Stimulated activated effector memory CD8-positive, alpha-beta T cell treated with anti-CD3 and anti-CD28 coated beads, Interleukin-12 subunit alpha, Interleukin-12 subunit beta, amount 100 ng/mL, for 72 hours (primary cell): ENCODE measurements around the gene DMTF1.

Experiments
- ATAC-seq: fragments of 150-1000 bp; cut with Tn5 transposase; 2 replicates; pipeline ENCODE4 v1.10.0; 2021
- DNase-seq, 2 donors: peaks; one replicate each; pipeline ENCODE4 v3.0.0; 2021 to 2022; ENCODE audit warnings: low spot score in 2 of 2
- H3K27ac Mint-ChIP-seq: one replicate; pipeline ENCODE4 v1.8.0; 2022; ENCODE audit warnings: mild to moderate bottlenecking, mixed read lengths
- H3K36me3 Mint-ChIP-seq: one replicate; pipeline ENCODE4 v1.8.0; 2022; ENCODE audit warnings: mild to moderate bottlenecking, mixed read lengths
- H3K4me1 Mint-ChIP-seq: one replicate; pipeline ENCODE4 v1.8.0; 2022; ENCODE audit warnings: mixed read lengths
- H3K4me3 Mint-ChIP-seq: one replicate; pipeline ENCODE4 v1.8.0; 2022; ENCODE audit warnings: mild to moderate bottlenecking, mixed read lengths
- H3K9me3 Mint-ChIP-seq: one replicate; pipeline ENCODE4 v1.8.0; 2022; ENCODE audit warnings: mixed read lengths

Gene DMTF1

DNA sequence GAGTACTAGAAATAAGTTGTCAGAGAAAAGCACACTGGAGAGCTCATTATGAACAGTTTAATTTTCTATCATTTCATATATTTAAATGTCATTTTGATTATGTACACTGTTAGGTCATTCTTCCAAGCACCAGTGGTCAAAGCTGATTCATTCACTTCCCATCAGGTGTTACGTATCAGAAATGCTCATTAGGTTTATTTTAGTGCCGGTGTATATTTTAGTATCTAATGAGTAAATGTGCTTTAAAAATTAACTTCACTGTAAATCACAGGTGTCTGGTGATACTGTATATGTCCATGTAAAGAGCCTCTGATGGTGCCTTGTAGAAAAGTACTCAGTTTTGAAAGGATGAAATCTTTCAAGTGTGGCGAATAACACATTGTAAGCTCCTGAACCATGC, 3.5 kb downstream of the DMTF1 start:
- Mint-ChIP-seq H3K4me1 (peaks cover 51% of the 10 kb centered on the region), H3K36me3 (peaks cover 75% of the 10 kb centered on the region), H3K27ac (peak overlapping the region; percentile 34), H3K9me3 (no peaks in the 10 kb centered on the region), H3K4me3 (peak overlapping the region; percentile 30)
- ATAC-seq (no peak), DNase-seq (no peak)

DNA sequence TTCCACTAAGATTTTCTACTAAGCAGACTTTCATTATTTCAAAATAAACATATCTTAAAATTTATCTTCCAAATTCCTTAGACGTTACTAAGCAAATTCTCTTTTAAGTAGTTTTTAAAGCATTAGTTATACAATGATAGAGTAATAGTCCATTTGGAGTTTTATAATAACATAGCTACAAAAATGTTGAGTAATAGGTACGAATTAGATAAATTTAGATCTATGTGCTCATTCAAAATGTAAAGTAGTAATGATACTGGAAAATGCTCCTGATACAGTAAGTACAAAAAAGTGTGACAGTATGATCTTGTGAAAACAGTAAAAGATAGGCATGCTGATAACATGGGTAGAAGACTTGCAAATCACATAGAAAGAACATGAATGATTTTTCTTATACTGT, 4.5 kb downstream of the DMTF1 start:
- Mint-ChIP-seq H3K4me3 (no peak overlapping the region), H3K27ac (no peak overlapping the region), H3K9me3 (no peaks in the 10 kb centered on the region), H3K36me3 (peaks cover 82% of the 10 kb centered on the region), H3K4me1 (peaks cover 48% of the 10 kb centered on the region)
- DNase-seq (no peak), ATAC-seq (no peak)

DNA sequence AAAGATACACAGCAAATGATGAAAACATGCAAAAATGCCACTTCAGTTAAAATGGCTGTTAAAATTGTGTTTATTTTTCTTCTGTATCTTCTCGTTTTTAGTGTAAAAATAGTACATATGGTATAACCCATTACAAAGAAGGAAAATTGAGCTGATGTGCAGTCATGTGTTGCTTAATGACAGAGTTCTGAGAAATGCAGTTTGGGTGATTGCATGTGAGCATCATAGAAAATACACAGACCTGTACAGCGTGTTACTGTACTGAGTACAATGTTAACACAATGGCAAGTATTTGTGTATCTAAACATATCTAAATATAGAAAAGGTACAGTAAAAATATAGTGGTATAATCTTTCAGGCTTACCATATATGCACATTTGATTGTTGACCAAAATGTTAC, 7.3 kb downstream of the DMTF1 start:
- H3K4me3 Mint-ChIP-seq, result no peak overlapping the region
- ATAC-seq, result no peak
- no peak overlapping the region for H3K27ac Mint-ChIP-seq
- no peak for DNase-seq
- peaks cover 87% of the 10 kb centered on the region for H3K36me3 Mint-ChIP-seq
- H3K4me1 Mint-ChIP-seq, result peaks cover 45% of the 10 kb centered on the region
- no peaks in the 10 kb centered on the region for H3K9me3 Mint-ChIP-seq

DNA sequence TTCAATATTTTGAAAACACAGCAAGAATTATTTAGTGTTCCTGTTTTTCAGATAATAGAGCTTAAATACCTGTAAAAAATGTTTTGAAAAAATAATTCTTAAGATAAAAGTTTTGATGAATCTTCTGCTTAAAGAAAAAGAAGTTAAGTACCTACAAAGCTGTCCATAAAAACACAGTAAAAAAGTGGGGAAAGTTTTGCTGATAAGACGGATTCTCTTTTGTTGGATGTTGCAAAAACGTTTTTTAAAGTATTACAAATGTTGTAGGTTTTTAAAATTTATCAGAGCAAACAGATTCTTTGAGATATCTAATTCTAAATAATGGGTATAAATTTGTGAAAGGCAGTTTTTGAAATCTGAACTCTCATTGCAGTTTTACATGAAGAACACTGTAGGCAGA, 12.2 kb downstream of the DMTF1 start:
- H3K4me1 Mint-ChIP-seq, result peaks cover 34% of the 10 kb centered on the region

DNA sequence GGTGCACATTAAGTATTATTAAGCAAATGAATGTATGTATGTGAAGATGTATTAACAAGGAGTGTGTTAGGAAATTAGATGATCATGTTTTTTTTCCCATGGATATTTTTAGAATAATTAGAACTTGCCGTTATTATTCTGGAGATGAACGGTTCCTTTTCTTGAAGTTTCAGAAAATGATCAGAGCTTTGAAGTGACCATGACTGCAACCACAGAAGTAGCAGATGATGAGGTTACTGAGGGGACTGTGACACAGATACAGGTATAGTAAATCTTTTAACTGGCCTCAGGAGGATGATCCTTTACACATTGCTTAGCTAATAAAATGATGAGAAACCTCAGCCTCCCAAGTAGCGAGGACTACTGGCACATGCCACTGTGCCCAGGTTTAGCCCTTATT, 18.6 kb downstream of the DMTF1 start:
- no peak for DNase-seq
- H3K4me3 Mint-ChIP-seq, result no peak overlapping the region

More for the DNA sequence above, 12.2 kb downstream of the DMTF1 start:
- DNase-seq (no peak), ATAC-seq (no peak)
- Mint-ChIP-seq H3K9me3 (no peaks in the 10 kb centered on the region), H3K36me3 (peaks cover 97% of the 10 kb centered on the region), H3K4me3 (no peak overlapping the region), H3K27ac (no peak overlapping the region)

DNA sequence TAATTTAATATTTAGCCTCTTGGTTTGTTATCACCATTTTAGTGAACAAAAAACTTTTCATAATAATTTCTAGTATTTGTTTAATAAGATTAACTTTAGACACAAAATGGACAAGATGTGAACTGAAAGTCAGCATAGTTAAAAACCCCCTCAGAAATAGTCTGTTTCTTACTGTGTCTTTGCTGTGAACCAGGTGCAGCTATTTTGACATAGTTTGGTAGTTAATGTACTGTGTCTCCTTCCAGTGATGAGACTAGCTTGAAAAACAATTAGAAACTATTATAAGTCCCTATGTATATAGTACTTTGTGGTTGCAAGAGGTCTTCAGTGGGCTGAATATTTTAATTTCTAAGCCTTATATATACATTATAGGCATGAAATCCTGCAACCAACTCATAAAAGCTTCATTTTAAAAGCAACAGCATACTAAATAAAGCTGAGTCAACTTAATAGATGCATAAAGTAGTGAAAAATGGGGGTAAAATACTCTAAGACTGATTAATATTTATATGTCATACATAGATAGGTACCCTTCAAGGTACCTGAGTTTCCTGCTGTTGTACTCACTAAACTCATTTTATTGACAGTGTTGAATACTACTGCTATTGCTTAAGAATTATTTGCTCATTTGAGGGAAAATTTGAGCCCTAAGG, 19.2 kb downstream of the DMTF1 start:
- DNase-seq, result no peak
- Mint-ChIP-seq H3K36me3 (peaks cover 100% of the 10 kb centered on the region), H3K27ac (no peak overlapping the region), H3K9me3 (no peaks in the 10 kb centered on the region), H3K4me3 (no peak overlapping the region), H3K4me1 (peaks cover 24% of the 10 kb centered on the region)
- ATAC-seq, result no peak

More for the DNA sequence above, 18.6 kb downstream of the DMTF1 start:
- Mint-ChIP-seq H3K4me1 (peaks cover 24% of the 10 kb centered on the region), H3K36me3 (peaks cover 100% of the 10 kb centered on the region), H3K9me3 (no peaks in the 10 kb centered on the region), H3K27ac (peak overlapping the region; percentile 48)
- no peak for ATAC-seq

DNA sequence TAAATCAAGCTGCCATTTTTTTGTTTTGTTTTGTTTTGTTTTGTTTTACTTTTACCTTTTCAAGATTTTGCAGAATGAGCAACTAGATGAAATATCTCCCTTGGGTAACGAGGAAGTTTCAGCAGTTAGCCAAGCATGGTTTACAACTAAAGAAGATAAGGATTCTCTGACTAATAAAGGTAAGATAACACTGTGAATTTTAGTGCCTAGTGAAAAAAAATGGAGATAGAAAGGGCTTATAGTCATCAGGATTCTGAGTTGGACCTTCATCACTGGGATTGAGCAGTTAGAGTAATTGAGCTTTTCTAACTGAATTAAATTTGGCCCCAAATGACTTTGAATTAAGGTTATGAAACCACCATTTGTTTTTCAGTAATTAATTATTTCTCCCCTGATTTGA, 21.2 kb downstream of the DMTF1 start:
- H3K4me3 Mint-ChIP-seq, result no peak overlapping the region
- H3K27ac Mint-ChIP-seq, result peak overlapping the region; percentile 21
- peaks cover 100% of the 10 kb centered on the region for H3K36me3 Mint-ChIP-seq
- no peaks in the 10 kb centered on the region for H3K9me3 Mint-ChIP-seq
- H3K4me1 Mint-ChIP-seq, result peaks cover 25% of the 10 kb centered on the region
- ATAC-seq (no peak), DNase-seq (no peak)

DNA sequence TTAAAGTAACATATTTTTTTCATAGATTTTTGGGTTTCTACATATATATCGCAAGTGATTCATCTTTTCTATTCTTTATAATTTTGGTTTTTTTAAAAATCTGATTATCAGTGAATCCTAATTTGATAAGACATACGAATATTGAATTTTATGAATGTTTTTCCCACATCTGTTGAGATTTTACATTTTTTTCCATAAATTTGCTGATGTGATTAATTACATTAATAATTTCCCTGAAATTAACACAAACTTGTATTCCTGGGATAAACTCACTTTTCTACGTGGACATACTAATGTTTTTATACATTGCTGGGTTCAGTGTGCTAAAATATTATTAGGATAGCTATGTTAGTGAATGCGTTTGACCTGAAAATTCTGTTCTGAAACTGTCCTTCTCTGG, 26.1 kb downstream of the DMTF1 start:
- DNase-seq (no peak), ATAC-seq (no peak)
- Mint-ChIP-seq H3K27ac (no peak overlapping the region), H3K9me3 (no peaks in the 10 kb centered on the region), H3K36me3 (peaks cover 100% of the 10 kb centered on the region), H3K4me3 (no peak overlapping the region), H3K4me1 (peaks cover 8% of the 10 kb centered on the region)

DNA sequence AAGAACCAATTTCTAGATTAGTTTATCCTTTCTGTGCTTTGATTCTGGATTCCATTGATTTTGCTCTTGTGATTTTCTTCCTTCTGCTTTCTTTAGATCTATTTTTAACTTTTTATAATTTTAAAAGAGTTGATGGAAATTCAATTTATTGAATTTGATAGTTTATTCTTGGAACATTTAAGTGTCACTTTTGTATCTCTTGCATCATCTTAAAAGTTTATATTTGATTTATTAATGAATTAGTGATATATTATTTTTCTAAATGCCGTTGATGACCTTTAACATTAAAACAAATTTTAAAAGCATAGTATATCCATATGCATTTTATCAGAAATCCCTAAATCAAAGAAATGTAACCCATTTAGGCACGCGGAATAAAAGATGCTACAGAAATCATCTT, 26.9 kb downstream of the DMTF1 start:
- Mint-ChIP-seq H3K4me3 (no peak overlapping the region), H3K27ac (no peak overlapping the region), H3K36me3 (peaks cover 100% of the 10 kb centered on the region), H3K9me3 (no peaks in the 10 kb centered on the region), H3K4me1 (peaks cover 8% of the 10 kb centered on the region)
- no peak for ATAC-seq
- no peak for DNase-seq

DNA sequence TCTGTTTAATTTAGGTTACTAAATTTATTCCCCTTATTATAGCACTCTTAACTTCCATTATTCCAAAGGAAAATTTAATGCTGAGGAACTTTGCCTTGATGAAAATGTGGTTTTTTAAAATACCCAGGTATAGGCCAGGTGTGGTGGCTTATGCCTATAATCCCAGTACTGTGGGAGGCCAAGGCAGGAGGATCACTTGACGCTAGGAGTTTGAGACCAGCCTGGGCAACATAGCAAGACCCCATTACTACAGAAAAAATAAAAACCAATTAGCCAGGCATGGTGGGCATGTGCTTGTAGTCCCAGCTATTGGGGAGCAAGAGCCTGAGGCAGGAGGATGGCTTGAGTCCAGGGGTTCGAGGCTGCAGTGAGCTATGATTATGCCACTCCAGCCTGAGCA, 34.9 kb downstream of the DMTF1 start:
- peaks cover 17% of the 10 kb centered on the region for H3K4me1 Mint-ChIP-seq
- no peak overlapping the region for H3K27ac Mint-ChIP-seq
- peaks cover 100% of the 10 kb centered on the region for H3K36me3 Mint-ChIP-seq
- DNase-seq (no peak), ATAC-seq (no peak)
- no peak overlapping the region for H3K4me3 Mint-ChIP-seq
- H3K9me3 Mint-ChIP-seq, result no peaks in the 10 kb centered on the region

DNA sequence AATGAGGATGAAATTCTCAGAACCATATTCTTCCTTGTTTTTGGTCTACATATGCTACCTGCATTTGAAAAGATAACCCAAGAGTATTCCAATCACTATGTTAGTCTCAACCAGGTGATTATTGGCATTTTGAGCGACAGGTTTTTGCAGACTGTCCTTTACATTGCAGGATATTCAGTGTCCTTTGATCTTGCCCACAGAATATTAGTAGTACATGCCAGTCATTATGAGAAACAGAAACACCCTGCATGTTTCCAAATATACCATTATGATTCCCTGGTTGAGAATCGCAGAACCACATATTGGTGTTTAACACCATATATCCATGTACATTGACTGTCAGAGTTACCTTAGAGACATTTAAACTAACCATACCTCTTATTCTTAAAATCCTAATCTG, 36.7 kb downstream of the DMTF1 start:
- DNase-seq (no peak), ATAC-seq (no peak)
- H3K4me3 Mint-ChIP-seq, result no peak overlapping the region
- H3K4me1 Mint-ChIP-seq, result peaks cover 26% of the 10 kb centered on the region
- no peaks in the 10 kb centered on the region for H3K9me3 Mint-ChIP-seq
- H3K36me3 Mint-ChIP-seq, result peaks cover 100% of the 10 kb centered on the region
- no peak overlapping the region for H3K27ac Mint-ChIP-seq

DNA sequence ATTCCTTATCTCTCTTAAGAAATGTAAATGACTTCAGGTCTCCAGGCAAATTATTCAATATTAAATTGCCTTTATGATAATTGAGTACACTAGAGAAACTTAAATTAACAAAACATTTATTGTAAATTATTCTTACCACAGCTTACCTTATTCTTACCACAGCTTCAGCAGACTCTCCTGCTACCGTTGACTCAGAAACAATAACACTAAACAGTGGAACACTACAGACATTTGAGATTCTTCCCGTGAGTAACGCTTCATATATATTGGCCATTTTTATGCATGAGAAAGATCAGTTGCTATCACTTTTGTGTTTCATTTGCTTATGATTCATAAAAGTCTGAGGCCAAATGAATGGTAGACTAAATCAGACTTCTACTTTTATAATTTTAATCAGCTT, 38.5 kb downstream of the DMTF1 start:
- peaks cover 19% of the 10 kb centered on the region for H3K4me1 Mint-ChIP-seq
- H3K9me3 Mint-ChIP-seq, result no peaks in the 10 kb centered on the region
- H3K4me3 Mint-ChIP-seq, result no peak overlapping the region
- H3K27ac Mint-ChIP-seq, result peak overlapping the region; percentile 6
- ATAC-seq (peak; percentile 84), DNase-seq (no peak)
- H3K36me3 Mint-ChIP-seq, result peaks cover 100% of the 10 kb centered on the region

DNA sequence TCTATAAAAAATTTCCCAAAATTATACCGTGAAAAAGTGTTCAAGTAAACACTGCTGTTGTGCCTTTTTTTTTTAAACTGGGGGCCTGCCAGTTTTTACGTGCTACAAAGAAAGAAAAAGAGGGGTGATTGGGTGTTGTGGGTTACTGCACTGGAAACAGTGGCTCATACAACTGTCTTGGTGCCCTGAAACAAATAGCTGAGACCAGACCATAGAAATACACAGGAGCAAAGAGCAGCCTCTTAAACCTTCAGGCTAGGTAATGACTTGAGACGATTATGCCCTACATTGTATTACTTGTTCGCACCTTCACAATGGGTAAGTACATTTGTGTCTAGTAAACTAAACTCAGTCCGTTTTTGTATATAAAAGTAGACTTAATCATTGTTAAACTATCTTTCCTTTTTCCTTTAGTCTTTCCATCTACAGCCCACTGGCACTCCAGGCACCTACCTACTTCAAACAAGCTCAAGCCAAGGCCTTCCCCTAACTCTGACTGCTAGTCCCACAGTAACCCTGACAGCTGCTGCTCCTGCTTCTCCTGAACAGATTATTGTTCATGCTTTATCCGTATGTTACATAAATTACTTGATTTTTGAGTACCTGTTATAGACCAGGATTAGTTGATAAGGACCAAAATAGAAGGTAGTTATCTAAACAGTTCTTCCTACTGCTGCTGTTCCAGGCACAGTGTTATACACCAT, 40.7 kb downstream of the DMTF1 start:
- H3K9me3 Mint-ChIP-seq, result no peaks in the 10 kb centered on the region
- no peak overlapping the region for H3K4me3 Mint-ChIP-seq
- peaks cover 100% of the 10 kb centered on the region for H3K36me3 Mint-ChIP-seq
- H3K27ac Mint-ChIP-seq, result peak overlapping the region; percentile 79
- no peak for ATAC-seq
- H3K4me1 Mint-ChIP-seq, result peaks cover 18% of the 10 kb centered on the region
- no peak for DNase-seq

DNA sequence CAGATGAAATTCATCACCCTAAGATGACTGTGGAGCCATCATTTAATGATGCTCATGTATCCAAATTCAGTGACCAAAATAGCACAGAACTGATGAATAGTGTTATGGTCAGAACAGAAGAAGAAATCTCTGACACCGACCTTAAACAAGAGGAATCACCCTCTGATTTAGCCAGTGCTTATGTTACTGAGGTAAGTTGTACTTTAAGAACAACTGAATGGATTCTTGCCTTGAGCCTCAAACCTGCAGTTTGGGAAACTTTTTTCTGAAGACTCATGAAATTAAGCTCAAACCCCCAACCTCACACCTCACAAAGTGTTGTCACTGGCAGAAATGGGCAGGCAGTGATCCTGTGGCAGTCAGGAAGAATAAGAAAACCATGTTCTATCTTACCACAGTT, 41.7 kb downstream of the DMTF1 start:
- Mint-ChIP-seq H3K36me3 (peaks cover 100% of the 10 kb centered on the region), H3K27ac (peak overlapping the region; percentile 79), H3K9me3 (no peaks in the 10 kb centered on the region), H3K4me3 (no peak overlapping the region), H3K4me1 (peaks cover 19% of the 10 kb centered on the region)
- ATAC-seq (no peak), DNase-seq (no peak)

DNA sequence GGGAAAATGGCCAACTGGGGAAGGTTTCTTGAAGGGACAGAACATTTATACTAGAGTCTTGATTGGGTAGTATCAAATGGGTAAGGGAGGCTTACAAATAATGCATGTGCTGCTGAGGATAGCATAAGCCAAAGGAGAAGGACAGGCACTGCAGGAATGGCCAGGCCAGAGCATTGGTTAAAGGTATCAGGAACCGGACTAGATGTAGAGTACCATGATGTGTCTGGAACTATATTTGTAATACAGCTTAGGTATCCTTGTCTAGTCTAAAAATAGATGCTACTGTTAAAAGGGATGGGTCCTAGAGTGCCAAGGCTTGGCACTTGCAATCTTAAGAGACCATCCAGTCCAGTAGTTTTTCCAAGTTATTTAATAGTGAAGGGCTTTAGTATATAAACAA, 47.0 kb downstream of the DMTF1 start:
- peaks cover 33% of the 10 kb centered on the region for H3K4me1 Mint-ChIP-seq
- H3K9me3 Mint-ChIP-seq, result no peaks in the 10 kb centered on the region
- H3K36me3 Mint-ChIP-seq, result peaks cover 100% of the 10 kb centered on the region
- peak overlapping the region; percentile 67 for H3K27ac Mint-ChIP-seq
- DNase-seq, result no peak
- no peak for ATAC-seq
- no peak overlapping the region for H3K4me3 Mint-ChIP-seq

DNA sequence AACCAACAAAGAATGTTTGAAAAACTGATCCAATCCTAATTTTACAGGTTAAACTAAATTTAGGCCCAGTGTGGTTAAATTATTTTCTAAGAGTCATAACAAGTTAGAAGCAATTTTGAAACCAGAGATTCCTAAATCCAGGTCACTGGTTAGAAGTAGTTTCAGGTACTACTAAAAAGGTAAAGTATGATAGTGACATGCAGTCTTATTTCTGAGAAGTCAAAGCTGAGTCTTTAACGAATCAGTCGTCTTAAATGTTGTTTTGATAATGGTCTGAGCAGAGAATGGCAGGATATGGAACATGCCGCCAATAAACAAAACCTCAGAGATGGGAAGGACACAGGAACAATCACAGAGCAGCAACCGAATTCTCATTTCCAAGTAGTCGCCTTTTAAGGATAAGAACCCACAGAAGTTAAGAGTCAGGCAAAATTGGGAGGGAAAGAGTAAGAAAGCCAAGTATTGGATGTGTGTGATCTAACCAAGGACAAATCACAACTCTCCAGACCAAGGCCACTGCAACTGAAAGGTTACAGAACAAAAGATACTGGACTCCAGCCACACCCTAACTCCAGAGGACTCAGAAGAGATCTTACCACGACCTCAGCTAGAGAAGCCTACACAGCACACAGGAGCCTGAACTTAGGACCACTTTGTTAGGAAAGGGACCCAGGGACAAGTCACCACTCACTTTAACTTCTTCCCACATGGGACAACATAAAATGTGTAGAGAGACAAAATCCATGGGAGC, 47.6 kb downstream of the DMTF1 start:
- ATAC-seq, result peak; percentile 63
- Mint-ChIP-seq H3K4me3 (no peak overlapping the region), H3K4me1 (peaks cover 33% of the 10 kb centered on the region), H3K27ac (peak overlapping the region; percentile 67), H3K9me3 (no peaks in the 10 kb centered on the region), H3K36me3 (peaks cover 100% of the 10 kb centered on the region)
- DNase-seq, result no peak
